ENCODE results near the gene LITAF.

DNA sequence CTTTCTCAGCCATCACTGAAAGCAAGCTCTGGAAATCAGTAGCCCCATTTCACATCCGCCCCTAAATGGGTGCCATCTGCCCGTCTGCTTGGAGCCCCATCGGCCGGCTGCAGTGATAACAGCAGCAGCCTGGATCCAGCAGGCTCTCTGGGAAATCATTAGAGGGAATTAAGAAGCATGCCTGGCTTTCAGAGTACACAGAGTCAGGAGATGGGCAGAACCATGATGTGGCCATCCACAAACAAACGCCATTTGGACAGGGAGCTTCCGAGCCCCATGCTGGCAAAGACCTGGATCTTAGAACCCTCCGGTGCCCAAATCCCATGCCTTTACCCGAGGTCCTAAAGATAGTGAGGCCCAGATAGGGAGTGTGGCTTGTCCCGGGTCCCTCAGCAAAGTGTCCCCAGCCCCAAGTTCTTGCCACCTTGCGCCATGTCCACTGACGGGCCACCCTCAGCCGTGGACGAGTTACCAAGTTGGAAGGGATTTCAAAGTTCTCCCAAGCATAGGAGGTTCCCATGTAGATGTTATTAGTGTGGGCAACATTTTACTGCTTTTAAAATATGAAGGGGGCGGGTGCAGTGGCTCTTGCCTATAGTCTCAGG, 1.0 kb upstream of the LITAF start:
- no peak for TF ChIP-seq EZH2 (IDR thresholded peaks at IDR 0.05; ENCODE audit: borderline replicate concordance, insufficient read depth, low read length, poor library complexity, severe bottlenecking)
- TF ChIP-seq, protein P1, sequence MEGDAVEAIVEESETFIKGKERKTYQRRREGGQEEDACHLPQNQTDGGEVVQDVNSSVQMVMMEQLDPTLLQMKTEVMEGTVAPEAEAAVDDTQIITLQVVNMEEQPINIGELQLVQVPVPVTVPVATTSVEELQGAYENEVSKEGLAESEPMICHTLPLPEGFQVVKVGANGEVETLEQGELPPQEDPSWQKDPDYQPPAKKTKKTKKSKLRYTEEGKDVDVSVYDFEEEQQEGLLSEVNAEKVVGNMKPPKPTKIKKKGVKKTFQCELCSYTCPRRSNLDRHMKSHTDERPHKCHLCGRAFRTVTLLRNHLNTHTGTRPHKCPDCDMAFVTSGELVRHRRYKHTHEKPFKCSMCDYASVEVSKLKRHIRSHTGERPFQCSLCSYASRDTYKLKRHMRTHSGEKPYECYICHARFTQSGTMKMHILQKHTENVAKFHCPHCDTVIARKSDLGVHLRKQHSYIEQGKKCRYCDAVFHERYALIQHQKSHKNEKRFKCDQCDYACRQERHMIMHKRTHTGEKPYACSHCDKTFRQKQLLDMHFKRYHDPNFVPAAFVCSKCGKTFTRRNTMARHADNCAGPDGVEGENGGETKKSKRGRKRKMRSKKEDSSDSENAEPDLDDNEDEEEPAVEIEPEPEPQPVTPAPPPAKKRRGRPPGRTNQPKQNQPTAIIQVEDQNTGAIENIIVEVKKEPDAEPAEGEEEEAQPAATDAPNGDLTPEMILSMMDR (IDR thresholded peaks at IDR 0.05; ENCODE audit: poor library complexity, severe bottlenecking), result no peak
